ENCODE measurements around the gene C1orf232. TPM values are rescaled to one million over a fixed set of nuclear protein-coding genes. Genes with fewer than 3 reads are reported as not detected.

Gene C1orf232
- total and polyA plus RNA-seq, 9 of the 15 experiments (the other 6 are each of a cell fraction or from before 2014, with no cell fraction given), result not detected

DNA sequence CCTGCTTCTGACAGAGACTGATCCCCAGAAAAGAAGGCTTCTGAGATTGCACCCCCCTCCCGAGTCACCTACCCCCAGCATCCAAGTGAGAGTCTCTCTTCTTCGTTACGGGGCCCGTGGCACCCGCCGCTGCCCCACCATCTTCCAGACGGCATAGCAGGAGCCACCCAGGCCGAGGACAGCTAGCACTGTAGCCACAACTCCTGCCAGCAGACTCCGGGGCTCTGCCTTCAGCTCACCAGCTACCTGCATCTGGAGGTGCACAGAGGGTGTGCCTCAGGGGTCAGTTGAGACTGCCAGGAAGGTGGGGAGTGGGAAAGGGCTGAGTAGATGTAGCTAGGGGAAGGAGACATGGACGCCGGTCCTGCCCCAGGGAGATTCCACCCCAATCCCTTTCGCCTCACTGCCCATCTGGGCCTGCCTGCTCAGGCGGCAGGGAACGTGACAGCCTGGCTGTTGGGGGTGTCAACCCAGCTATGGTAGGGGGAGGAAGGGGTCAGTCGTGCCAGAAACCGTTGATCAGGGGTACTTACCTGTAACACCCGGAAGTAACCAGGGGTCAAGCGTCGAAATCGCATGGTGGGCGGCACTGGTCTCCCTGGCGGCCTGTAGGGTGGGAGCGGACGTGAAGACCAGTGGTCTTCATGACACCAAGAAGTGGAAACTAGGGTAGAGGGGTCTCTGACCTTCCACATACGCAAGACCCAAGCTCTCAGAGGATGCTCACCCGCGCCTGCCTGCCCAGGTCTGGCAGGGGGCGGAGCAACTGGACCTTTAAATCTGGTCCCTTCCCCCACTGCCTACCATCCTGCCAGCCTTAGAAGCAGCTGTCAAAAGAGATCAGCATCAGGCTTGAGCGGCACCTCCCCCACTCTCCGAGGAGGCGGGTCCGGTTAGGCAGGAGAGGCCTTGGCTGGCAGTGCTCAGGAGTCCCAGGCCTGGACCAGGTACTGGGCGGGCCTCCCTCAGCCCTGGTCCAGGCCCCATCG, 2.6 kb upstream of the C1orf232 start, which contains the start of gene ZNF593OS (continued):
- peak; percentile 58; the same call in 1 of the 2 replicates for TF ChIP-seq TFAP4 (CRISPR knock-in tag; IDR thresholded peaks at IDR 0.05; ENCODE audit: borderline replicate concordance)
- peak; percentile 64 for TF ChIP-seq POLR2G (IDR thresholded peaks at IDR 0.05; ENCODE audit: low read depth, low read length)

DNA sequence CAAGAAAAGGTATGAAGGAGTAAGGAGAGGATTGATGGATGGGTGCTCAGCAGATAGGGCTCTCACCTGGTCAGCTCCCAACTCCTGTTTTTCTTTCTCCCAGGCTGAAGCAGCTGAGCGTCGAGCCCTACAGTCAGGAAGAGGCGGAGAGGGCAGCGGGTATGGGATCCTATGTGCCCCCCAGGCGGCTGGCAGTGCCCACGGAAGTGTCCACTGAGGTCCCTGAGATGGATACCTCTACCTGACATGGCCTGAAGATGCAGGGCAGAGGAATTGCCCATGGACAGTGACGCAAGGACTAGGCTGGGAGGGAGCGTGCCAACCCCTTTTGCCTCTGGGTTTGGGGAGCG, 1.7 kb upstream of the C1orf232 start:
- H3K4me2 ChIP-seq (ENCODE audit: insufficient read depth, low read length), result peak overlapping the region; percentile 96
- ATAC-seq, result peak; percentile 3; the same call in 2 of the 3 replicates
- peak overlapping the region; percentile 88 to 98 for H3K9ac ChIP-seq (ENCODE audit: insufficient read depth in 1 of 2, low read depth in 2 of 2, low read length in 2 of 2)
- peaks cover 21% of the 10 kb centered on the region for H3K79me2 ChIP-seq (ENCODE audit: control insufficient read depth, insufficient read depth, low read length)
- H3K4me1 ChIP-seq (replicated peaks in 1 of 2; ENCODE audit: control insufficient read depth in 2 of 2, insufficient read depth in 2 of 2, low read length in 2 of 2), result peaks cover 21 to 34% of the 10 kb centered on the region in 2 experiments
- POLR2A ChIA-PET, result interaction anchor here (0.6 to 1.6 kb wide), 10 partner anchors 8 to 230 kb away, joined by 3 to 12 read pairs (median 5); partner anchors contain the start of genes CEP85 and FAM110D
- peak overlapping the region; percentile 89 for H3K4me3 ChIP-seq
- peak overlapping the region; percentile 90 for H2AFZ ChIP-seq (ENCODE audit: low read depth, low read length)
- no peaks in the 10 kb centered on the region for H4K20me1 ChIP-seq (replicated peaks; ENCODE audit: control insufficient read depth, insufficient read depth, low read length)
- no peak for DNase-seq (ENCODE audit: extremely low read depth in 1 of 4, low spot score in 3 of 4)
- intact Hi-C loops (cut with micrococcal nuclease), result loop anchor here (10.0 kb wide), 1 partner anchor 214 kb away; no protein-coding TSS in a partner anchor
- H3K36me3 ChIP-seq (ENCODE audit: control insufficient read depth, insufficient read depth, low read length), result peaks cover 17% of the 10 kb centered on the region; the same call in 1 of the 3 replicates
- CTCF ChIA-PET (ENCODE audit: low intra/inter-chr PET ratio), result interaction anchor here (0.8 to 1.9 kb wide), 2 partner anchors 30 to 151 kb away, joined by 6 to 8 read pairs; no protein-coding TSS in a partner anchor
- TSS peak; percentile 89 for BruUV-seq (replicated peaks)
- H3K27ac ChIP-seq (ENCODE audit: extremely low read depth, low read depth, low read length), result peak overlapping the region; percentile 85
- in situ Hi-C loops (cut with MboI), result no loop called here
- peaks cover 4% of the 10 kb centered on the region for H3K9me1 ChIP-seq (ENCODE audit: control insufficient read depth, insufficient read depth, low read length)
- no peaks in the 10 kb centered on the region for H3K9me3 ChIP-seq (replicated peaks; ENCODE audit: control insufficient read depth, insufficient read depth, low read depth, low read length)
- peak; percentile 29 for FAIRE-seq
- 21% methylated on average over 9 of the region's 9 CpGs for WGBS (ENCODE audit: insufficient coverage, low coverage, missing lambda C conversion rate)
- H3K27me3 ChIP-seq (ENCODE audit: control insufficient read depth in 2 of 2, insufficient read depth in 2 of 2, low read length in 2 of 2), result no peaks in the 10 kb centered on the region
- TF ChIP-seq, protein P1, sequence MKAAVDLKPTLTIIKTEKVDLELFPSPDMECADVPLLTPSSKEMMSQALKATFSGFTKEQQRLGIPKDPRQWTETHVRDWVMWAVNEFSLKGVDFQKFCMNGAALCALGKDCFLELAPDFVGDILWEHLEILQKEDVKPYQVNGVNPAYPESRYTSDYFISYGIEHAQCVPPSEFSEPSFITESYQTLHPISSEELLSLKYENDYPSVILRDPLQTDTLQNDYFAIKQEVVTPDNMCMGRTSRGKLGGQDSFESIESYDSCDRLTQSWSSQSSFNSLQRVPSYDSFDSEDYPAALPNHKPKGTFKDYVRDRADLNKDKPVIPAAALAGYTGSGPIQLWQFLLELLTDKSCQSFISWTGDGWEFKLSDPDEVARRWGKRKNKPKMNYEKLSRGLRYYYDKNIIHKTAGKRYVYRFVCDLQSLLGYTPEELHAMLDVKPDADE (conservative IDR thresholded peaks at IDR 0.05; ENCODE audit: control insufficient read depth, low read depth, low read length), result no peak
- TF ChIP-seq, protein P2, sequence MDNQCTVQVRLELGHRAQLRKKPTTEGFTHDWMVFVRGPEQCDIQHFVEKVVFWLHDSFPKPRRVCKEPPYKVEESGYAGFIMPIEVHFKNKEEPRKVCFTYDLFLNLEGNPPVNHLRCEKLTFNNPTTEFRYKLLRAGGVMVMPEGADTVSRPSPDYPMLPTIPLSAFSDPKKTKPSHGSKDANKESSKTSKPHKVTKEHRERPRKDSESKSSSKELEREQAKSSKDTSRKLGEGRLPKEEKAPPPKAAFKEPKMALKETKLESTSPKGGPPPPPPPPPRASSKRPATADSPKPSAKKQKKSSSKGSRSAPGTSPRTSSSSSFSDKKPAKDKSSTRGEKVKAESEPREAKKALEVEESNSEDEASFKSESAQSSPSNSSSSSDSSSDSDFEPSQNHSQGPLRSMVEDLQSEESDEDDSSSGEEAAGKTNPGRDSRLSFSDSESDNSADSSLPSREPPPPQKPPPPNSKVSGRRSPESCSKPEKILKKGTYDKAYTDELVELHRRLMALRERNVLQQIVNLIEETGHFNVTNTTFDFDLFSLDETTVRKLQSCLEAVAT (IDR thresholded peaks at IDR 0.05), result peak in 1 of 2 experiments; percentile 96; a peak in 2 of 4 replicates
- TF ChIP-seq MIER1 (IDR thresholded peaks at IDR 0.05; ENCODE audit: low read depth) (0 out of 2 replicates have a peak, but pooled peaks have one; percentile 14), NUFIP1 (IDR thresholded peaks at IDR 0.05; ENCODE audit: partially characterized antibody) (no peak), ZBTB17 (CRISPR knock-in tag; IDR thresholded peaks at IDR 0.05) (peak; percentile 92), SMC3 (conservative IDR thresholded peaks at IDR 0.05; ENCODE audit: insufficient read depth, low read depth, low read length) (no peak), ELK1 (CRISPR knock-in tag; IDR thresholded peaks at IDR 0.05) (no peak)
- TF ChIP-seq, protein P3, sequence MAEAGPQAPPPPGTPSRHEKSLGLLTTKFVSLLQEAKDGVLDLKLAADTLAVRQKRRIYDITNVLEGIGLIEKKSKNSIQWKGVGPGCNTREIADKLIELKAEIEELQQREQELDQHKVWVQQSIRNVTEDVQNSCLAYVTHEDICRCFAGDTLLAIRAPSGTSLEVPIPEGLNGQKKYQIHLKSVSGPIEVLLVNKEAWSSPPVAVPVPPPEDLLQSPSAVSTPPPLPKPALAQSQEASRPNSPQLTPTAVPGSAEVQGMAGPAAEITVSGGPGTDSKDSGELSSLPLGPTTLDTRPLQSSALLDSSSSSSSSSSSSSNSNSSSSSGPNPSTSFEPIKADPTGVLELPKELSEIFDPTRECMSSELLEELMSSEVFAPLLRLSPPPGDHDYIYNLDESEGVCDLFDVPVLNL (CRISPR knock-in tag; IDR thresholded peaks at IDR 0.05; ENCODE audit: low read depth), result 0 out of 2 replicates have a peak, but pooled peaks have one; percentile 13
